ENCODE results near the gene PDE4D.

The PDE4D gene

DNA sequence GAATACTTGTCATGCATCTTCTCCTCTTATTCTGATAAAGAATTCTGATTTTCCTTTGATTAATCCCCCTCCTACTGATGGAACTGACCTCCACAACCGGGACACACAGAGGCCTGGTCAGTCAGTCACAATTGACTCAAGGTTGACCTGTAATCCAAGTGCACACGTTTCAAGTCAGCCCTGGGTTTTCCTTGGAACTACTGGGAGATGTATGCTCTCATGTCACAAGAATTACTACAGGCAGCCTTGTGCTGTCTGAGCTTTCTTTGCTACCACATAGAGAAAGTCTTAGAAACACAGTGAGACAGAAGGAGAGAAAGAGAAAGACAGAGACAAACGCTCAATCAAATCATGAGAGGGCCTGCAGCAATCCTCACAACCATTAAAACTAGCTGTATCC lies 345.8 kb downstream of the PDE4D start:
- DNase-seq (ENCODE audit: low spot score) = no peak

DNA sequence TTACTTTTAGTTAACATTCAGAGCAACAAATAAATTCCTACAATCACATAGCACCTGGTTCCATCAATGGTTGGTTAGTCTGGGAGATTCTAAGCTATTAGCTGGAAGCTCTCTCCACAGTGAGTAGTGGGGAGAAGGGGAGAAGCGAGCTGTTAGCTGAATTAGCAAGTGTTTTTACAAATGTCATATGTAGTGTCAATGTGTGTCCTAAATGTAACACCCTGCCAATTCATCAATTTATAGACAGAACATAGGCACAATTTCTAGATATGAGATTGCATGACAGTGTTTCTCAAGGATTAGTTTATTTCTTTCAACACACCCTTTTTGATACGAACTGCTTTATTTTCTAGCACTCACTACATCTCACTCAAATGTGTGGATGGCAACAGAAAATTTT lies 349.0 kb downstream of the PDE4D start:
- DNase-seq (ENCODE audit: low spot score) = no peak

DNA sequence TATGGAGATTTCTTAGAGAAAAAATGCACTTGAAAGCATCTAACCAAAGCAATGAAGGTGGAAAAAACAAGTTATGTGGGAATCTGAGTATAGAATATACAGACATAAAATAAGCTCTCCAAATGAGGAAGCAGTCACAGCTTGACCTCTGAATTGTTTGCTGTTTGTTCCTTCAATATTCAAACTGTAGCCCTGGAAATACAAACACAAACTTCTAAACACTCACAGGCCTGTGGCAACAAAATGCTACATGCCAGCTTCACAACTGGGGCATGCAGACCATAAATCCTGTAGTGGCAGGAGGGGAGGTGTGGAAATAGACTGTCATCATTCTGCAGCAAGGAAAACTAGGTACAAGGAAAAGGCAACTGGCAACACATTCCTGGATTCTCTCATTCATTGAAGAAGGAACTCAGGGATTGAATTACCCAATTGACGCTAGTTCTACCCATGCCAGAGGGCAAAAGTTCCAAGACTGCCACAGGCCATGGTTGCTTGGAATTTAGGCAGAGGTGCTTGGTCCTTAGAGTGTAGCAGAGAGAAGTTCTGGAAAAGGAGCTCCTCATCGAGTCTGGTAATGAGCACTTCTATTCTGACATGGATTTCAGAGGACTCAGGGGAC lies 349.6 kb downstream of the PDE4D start:
- DNase-seq (ENCODE audit: low spot score) = no peak

DNA sequence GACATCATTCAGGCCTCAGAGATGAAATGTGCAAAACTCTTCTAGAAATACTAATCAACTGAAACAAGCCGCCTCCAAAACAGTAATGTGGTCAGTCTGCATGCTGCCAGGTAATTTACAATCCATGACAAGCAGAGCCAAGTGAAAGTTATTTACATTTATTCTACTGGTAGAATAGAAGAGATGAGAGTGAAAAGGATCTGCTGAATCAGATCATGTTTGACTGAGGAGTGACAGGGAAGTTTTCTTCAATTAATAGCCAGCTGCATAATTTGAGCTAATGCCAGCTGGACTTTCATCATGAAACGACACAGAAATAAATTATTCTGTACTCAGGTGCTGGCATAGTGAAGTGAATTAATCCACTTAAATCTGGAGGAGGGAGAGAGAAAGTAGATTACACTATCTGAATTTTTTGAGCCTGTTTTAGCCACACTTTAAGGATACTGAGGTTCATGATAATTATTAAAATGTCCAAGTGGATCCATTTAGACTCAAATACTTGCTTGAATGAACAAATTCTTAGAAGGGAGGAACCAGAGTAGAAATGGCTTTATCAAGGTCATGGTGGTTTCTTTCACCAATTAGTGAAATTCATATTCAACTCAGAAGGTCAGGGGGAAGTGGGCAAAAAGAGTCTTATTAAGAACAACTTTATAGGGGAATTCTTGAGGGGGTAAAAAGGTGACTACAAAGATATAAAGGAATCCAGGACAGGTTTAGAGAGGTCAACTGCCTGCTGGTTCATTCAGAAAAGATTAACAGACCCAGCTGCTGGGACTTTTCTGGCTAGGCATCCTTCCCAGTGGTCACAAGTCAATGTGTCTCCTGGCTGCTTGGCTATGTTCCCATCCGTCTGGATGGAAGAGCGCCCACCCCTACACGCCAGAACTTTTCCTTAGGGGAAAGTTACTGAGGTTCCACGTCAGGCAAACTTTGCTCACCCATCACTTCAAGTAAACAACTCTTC lies 350.4 kb downstream of the PDE4D start:
- DNase-seq (ENCODE audit: low spot score) = no peak

DNA sequence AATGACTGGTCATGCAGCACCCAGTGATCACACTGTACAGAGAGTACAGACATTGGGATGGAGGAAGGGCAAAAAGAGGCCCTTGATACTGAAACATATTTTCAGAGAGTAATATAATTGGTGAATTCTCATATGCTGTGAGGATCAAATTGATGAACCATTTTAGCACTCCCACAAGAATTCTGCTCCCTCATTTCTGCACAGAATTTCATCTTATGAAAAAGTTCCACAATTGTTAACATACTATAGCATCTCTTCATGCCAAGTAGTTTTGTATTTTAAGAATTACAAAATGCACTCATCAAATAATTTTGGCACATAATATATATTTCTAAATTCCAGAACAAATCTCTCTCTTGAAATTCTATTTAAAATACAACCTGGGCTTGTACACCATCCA lies 351.2 kb downstream of the PDE4D start:
- no peak for DNase-seq (ENCODE audit: low spot score)

DNA sequence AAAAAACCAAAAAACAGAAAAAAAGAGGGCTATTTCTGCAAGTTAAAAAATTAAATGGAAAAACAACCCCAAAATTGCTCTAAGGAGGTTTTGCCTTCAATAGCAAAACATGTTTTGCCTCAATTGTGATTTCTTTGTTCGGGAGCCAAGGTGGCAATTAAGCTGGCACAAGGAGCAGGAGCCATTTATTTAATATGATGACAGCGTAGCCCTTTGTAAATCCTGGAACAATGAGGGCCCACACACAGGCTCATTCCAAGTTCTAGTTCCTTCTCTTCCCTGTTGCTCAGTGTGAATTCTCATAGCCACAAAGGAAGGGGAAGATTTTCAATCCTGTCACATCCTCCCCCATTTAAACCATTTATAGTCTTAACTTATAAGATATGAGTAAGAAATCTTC lies 353.2 kb downstream of the PDE4D start:
- no peak for DNase-seq (ENCODE audit: low spot score)

DNA sequence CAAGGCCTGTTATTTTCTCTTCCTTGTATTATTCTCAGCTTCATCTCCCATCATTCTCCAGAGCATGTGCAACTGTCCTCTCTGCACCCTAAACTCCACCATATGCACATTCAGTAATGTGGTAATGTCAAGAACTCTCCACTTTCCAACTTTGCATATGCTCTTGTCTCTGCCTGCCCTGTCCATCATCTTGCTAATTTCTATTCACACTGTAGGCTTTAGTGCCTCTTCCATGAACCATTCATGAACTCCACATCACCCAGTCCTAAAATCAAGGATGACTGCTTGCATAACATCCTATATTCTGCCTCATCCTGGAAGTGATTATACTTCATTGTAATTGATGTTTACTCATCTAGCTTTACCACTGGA lies 354.8 kb downstream of the PDE4D start:
- no peak for DNase-seq (ENCODE audit: low spot score)

DNA sequence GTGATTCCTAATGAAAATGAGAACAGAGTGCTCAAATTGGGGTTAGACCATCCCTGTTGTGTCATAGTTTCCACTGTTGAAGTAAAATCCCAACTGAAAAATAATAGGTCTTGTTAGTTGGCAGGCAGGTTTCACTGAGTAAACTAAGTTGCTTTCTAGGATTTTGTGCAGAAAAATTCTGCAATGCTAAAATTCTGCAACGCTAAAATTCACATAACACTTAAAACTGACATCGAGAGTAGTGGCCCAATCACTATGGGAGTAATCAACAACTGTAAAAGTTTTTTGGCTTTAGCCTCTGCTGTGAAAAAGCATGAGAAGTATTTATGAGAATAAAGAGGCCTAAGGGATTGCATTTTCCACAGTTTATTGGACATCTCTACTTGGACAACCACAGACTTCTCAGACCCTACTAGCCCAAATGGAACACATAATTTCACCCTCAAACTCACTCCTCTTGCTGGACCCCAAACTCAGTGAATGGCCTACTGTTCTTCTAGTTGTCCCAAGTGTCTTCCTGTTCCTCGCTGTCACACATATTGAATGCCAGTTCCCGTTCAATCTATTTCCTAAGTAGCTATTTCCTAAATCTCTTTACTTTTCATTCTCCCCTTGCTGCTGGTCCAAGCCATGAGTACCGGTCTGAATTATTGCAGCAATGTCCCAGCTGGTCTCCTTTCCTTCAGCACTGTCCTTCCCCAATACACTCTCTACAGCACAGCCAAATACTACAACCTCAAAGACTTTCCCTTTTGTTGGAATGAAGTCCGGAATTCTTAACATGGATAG lies 355.4 kb downstream of the PDE4D start:
- no peak for DNase-seq (ENCODE audit: low spot score)

DNA sequence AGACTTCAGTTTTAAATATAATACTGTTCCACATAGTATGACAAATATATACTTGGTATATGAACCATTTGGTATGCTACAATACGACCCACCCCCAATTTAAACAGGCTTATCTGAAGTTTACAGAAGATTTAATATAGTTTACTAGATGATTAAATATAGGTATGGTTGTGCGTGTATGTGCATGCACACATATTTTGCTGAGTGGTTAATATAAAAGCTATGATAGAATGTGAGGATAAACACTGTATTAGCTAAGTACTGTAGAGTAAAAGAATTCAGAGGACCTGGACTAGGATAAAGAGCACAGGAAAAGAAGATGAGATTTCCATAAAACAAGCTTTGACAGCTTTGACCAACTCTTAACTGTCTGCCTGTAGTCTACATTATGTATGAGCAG lies 356.7 kb downstream of the PDE4D start:
- no peak for DNase-seq (ENCODE audit: low spot score)

DNA sequence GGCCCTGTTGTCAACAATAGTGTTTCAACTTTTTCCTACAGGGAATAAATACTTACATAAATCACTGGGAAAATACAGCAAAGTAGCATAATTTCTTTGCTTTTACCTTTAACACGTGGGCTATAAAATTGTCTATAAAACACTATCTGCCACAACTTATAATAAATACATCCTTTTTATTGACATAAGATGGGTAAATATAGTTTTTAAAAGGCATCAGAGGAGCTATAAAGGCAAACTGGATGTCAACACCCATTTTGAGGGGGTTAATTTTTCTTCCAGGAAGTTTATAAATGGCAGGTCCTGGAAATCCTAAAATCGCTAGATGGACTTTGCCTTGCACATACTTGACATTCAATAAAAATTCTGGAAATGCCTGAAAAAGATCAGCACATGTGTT lies 358.0 kb downstream of the PDE4D start:
- DNase-seq (ENCODE audit: low spot score) = no peak

DNA sequence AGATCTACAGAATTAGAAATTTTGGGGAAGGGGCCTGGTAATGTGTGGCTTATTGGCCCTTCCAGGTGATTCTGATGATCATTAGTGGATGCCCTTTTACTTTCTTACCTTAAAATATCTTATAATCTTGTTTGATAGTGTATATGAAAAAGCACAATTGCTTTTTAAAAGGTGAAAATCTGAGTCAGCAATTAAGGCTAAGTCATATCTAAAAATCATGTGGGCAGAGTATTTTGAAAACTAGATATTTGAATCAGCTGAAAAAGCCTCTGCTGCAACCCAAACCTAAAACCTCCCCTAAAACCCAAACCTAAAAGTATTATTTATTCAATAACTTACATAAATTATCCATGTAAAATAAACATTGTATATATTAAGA lies 359.8 kb downstream of the PDE4D start:
- DNase-seq (ENCODE audit: low spot score) = no peak

DNA sequence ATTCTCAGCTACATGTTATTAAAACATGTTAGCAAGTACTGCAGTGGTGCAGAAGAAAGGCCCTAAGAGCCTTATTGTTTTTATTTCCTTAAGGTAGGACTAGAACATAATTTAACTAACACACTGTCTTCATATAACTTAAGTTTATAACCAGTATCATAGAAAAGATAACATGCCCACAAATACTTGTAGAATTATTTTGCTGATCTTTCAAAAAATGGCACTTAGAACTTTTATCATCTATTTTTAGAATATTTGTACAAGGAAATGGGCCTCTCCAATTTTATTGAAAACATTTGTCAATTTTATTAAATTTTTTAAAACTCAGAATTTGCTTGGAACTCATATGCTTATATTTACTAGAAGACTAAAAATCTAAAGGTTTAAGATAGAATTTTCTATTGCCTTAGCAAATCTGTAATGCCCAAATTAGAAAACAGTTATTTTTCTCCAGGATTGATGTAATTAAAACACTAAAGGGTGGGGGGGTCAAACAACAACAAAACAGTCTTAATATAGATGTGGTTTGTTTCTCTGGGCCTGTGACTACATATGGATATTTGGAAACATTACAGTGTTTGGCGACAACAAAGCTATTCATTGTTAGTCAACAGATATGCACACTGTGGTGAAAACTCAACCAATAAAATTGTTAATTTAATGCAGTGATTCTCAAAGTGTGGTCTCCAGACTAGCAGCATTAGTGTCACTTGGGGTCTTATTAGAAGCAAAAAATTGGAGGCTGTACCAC lies 360.4 kb downstream of the PDE4D start:
- no peak for DNase-seq (ENCODE audit: low spot score)

DNA sequence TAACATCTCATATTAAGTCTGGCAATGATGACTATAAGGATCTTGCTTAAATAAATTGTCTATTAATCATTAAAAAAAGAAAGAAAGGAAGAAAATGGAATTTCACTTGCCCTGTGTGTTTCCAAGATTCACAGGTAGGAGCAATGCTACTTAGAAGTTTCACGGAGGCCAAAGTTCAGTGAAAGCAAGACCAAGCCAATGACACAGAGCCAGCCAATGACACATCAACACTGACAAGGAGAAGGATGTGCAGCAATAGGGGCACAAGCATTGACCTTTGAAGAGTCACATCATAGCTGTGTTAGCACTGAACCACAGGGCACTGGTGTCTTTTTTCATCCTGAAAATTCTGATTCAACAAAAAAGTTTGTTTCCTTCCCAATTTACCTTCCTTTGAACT lies 364.3 kb downstream of the PDE4D start:
- DNase-seq (ENCODE audit: low spot score) = no peak

DNA sequence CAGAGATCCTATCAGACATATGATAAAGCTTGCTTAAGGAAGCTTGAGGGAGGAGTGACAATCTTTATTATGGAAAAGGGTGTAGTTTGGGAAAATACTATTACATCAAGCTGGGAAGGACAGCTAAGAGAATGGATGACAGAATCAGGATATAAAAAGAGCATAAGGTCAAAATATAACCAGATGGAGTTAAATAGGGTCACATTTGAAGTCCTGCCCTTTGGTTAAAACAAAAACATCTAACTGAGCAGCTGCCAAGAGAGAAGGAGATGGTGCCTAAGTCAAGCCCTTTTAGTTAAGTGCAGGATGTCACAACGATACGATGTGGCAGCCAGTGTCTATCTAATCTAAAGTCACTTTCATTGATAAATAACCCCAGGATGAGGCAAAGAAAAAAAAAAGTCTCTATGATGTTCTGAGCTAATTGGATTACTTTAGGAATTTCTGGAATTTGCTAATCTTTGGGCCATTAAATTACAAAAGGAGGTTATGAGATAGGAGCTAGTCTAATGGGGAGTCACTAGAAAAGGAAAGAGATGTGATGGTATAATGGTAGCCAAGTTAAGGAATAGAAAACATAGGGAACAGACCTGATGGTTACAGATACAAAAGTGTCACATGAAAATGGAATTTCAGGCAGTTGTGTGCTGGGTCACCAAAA lies 365.2 kb downstream of the PDE4D start:
- DNase-seq (ENCODE audit: low spot score) = no peak

DNA sequence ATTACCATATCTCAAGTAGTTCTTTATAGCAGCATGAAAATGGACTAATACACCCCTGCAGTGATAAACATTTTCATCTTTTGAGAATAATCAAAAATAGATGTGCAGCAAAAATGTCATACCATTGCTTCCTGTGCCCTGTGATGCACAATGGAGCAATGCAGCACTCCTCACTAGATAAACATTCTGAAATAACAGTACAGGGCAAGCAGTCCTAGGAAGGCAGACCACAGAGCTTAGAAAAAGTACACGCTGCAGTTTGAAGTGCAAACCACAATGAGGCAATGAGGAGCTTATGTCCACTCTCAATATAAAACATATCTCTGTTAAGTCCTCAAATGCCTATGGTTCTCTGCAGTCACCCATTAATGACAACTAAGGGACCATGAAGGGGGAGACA lies 367.6 kb downstream of the PDE4D start:
- DNase-seq (ENCODE audit: low spot score) = no peak

DNA sequence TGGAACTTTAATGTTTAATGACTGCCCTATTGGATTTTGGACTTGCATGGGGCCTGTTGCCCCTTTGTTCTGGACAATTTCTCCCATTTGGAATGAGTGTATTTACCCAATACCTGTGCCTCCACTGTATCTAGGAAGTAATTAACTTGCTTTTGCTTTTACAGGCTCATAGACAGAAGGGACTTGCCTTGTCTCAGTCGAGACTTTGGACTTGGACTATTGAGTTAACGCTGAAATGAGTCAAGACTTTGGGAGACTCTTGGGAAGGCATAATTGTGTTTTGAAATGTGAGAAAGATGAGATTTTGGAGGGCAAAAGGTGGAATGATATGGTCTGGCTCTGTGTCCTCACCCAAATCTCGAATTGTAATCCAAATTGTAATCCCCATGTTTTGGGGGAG lies 368.2 kb downstream of the PDE4D start:
- DNase-seq (ENCODE audit: low spot score) = no peak

DNA sequence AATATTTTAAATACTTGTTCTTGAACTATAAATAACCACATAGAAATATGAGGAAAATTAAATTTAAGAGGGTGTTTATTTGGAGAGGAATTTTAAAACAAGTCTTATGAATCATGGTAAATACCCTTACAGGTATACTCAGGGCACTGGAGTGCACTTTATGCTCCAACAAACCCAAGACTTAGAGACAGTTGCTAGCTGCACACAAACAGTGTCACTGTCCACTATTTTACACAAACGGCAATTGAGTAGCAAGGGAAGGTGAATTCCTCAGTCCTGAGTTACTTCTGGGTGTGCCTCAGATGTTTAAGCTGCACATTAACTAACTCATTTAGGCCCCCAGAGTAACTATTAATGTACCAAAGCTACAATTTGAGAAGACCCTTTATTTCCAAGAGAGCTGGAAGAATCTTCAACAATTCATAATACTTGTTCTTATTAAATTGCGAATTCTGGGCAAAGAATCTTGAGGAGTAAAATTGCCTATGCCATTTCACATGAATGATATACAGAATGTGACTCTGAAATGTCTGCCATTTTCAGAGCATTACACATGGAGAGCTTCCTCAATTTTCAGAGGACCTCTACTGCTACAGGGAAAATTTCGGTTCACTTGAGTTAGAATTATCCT lies 371.2 kb downstream of the PDE4D start:
- DNase-seq (ENCODE audit: low spot score) = no peak

DNA sequence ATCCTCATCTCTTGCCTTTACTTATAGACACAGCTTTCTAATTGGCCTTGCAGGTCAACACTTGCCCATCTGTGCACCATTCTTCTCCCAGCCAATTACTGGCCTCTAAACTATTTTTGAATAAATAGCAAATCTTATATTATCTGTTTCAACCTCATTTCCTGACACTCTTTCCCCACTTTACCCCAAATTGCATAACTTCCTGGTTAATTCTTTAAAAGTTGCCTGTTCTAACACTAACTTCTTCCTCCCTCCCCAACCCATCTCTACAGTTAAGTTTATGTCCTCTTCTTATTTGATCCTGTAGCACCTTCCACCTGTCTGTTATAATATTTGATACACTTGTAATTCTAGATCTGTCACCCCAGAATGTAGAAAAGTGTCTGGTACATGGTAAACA lies 372.1 kb downstream of the PDE4D start:
- no peak for DNase-seq (ENCODE audit: low spot score)

DNA sequence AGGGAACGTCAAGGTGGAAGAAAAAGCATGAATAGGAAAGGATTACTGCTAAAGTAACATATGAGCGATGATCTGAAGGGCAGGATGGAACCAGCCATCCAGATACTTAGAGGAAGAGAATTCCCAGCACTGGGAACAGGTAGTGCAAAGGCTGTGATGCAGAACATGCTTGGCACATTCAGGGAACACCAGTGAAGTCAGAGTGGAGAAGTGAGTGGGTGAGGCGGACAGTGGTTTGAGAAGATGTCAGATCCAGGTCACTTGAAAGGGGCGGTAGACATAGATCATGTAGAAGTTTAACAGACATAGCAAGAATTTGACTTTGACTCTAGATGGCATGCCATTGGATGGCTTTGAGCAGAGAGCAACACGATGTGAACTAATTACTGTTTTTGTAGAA lies 374.2 kb downstream of the PDE4D start:
- no peak for DNase-seq (ENCODE audit: low spot score)

DNA sequence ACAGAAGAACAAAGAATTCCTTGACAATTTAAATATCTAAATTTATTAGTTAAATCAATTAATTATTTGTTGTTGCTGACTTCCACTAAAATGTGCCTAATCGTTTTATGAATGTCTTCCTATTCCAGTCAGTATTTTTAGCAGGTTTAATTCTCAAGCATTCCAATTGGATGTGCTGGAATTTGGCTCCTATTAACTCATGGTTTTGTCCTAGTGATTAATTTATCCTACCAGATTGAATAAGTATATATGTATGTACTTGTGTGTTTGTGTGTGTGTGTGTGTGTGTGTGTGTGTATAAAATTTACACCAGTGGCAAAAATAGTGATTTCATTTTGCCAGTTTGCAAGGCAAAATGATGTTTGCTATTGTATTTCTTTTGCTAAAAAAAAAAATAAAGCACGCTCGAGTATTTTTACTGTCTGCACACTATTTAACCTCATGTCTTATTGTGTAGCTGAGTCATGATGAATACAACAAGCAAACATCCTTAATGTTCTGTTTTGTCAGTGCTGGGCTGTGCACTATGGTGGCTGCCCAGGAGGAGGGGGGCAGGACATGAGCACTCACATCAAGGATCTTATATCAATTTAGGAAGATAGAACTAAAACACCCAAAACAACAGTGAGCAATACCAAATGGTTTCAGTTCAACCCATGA lies 375.5 kb downstream of the PDE4D start:
- DNase-seq (ENCODE audit: low spot score) = no peak

DNA sequence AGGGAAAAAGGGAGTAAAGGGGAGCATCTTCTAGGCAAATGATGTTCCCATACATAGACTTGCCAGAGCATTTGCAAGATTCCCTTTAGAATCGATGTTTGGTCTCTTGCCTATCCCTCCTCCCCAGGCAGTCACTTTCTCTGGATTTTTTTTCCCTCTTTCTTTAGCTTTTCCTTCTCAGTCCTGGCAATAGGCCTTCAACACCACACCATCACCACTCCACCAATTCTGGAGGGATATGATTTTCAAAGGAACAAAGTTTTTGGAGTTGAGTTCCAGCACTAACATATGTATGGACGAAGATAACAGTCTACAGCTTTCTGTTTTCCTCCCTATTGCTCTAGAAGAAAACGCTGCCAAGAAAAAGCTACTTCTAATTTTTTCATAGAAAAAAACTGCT lies 377.4 kb downstream of the PDE4D start:
- DNase-seq (ENCODE audit: low spot score) = no peak

Data from RKO (cell line).